Measurements from ENCODE around the gene PDS5A. TPM values are rescaled to one million over a fixed set of nuclear protein-coding genes. Genes with fewer than 3 reads are reported as not detected.
"Not testable (repeated sequence)": the region's sequence is repeated elsewhere in the genome, so short reads cannot be mapped to it uniquely, and the experiment has no call there.

The PDS5A gene
- total RNA-seq (ENCODE audit: insufficient read depth, low replicate concordance): 39.0 TPM

GRCh38 chr4:39977489-39978377 is at the start of gene PDS5A:
Gene PDS5A, minus strand, starts transcription at chr4:39977911. Its CDS starts 1,334 bp downstream, at chr4:39976577.
- DNase-seq (ENCODE audit: low spot score): peak; percentile 95

- DNase-seq (ENCODE audit: low spot score): not testable (repeated sequence)
Observed at GRCh38 chr4:40024049-40024448, 46.3 kb upstream of the PDS5A start.

GRCh38 chr4:40021116-40021515 is 43.4 kb upstream of the PDS5A start:
- not testable (repeated sequence) for DNase-seq (ENCODE audit: low spot score)

- no peak for DNase-seq (ENCODE audit: low spot score)
Observed at GRCh38 chr4:40020221-40020620, 42.5 kb upstream of the PDS5A start.

GRCh38 chr4:40016007-40016406 is 38.3 kb upstream of the PDS5A start:
- no peak for DNase-seq (ENCODE audit: low spot score)

- DNase-seq (ENCODE audit: low spot score): peak; percentile 20
Observed at GRCh38 chr4:40003986-40004385, 26.3 kb upstream of the PDS5A start.

- DNase-seq (ENCODE audit: low spot score): no peak
Observed at GRCh38 chr4:40000711-40001110, 23.0 kb upstream of the PDS5A start.

- DNase-seq (ENCODE audit: low spot score): no peak
Observed at GRCh38 chr4:39998659-39999345, 21.1 kb upstream of the PDS5A start.

- no peak for DNase-seq (ENCODE audit: low spot score)
Observed at GRCh38 chr4:39996811-39997210, 19.1 kb upstream of the PDS5A start.

- DNase-seq (ENCODE audit: low spot score): no peak
Observed at GRCh38 chr4:39994406-39994805, 16.7 kb upstream of the PDS5A start.

- not testable (repeated sequence) for DNase-seq (ENCODE audit: low spot score)
Observed at GRCh38 chr4:39989381-39989780, 11.7 kb upstream of the PDS5A start.

- no peak for DNase-seq (ENCODE audit: low spot score)
Observed at GRCh38 chr4:39987485-39987884, 9.8 kb upstream of the PDS5A start.

GRCh38 chr4:39978904-39979303 is 1.2 kb upstream of the PDS5A start:
- no peak for DNase-seq (ENCODE audit: low spot score)

GRCh38 chr4:39978378-39978775 is 666 bp upstream of the PDS5A start:
- no peak for DNase-seq (ENCODE audit: low spot score)

GRCh38 chr4:39976945-39977488 is 694 bp downstream of the PDS5A start:
- peak; percentile 45 for DNase-seq (ENCODE audit: low spot score)

- DNase-seq (ENCODE audit: low spot score): peak; percentile 90
Observed at GRCh38 chr4:39976141-39976944, 1.4 kb downstream of the PDS5A start.

GRCh38 chr4:39975488-39976089 is 2.1 kb downstream of the PDS5A start:
- no peak for DNase-seq (ENCODE audit: low spot score)

- DNase-seq (ENCODE audit: low spot score): not testable (repeated sequence)
Observed at GRCh38 chr4:39973052-39973451, 4.7 kb downstream of the PDS5A start.

GRCh38 chr4:39970671-39971640 is 6.8 kb downstream of the PDS5A start:
- DNase-seq (ENCODE audit: low spot score): no peak

GRCh38 chr4:39963656-39964055 is 14.1 kb downstream of the PDS5A start:
- DNase-seq (ENCODE audit: low spot score): no peak
